ENCODE measurements around the gene SEC24B.

Gene SEC24B

GRCh38 chr4:109571494-109571893 lies 137.9 kb downstream of the SEC24B start:
- TF ChIP-seq EGR1 (IDR thresholded peaks at IDR 0.05) (no peak), TCF12 (IDR thresholded peaks at IDR 0.05; ENCODE audit: low read depth) (no peak), TEAD4 (IDR thresholded peaks at IDR 0.05) (no peak), CREB1 (IDR thresholded peaks at IDR 0.05; ENCODE audit: low read depth) (no peak), NFIC (IDR thresholded peaks at IDR 0.05) (no peak), ZBTB7A (IDR thresholded peaks at IDR 0.05; ENCODE audit: low read depth) (no peak), CEBPB (IDR thresholded peaks at IDR 0.05) (no peak), MAX (IDR thresholded peaks at IDR 0.05) (no peak), EP300 (IDR thresholded peaks at IDR 0.05; ENCODE audit: borderline replicate concordance) (no peak), YY1 (IDR thresholded peaks at IDR 0.05; ENCODE audit: low read depth) (no peak), TAF1 (IDR thresholded peaks at IDR 0.05; ENCODE audit: low read depth) (no peak), USF1 (IDR thresholded peaks at IDR 0.05) (no peak), RAD21 (IDR thresholded peaks at IDR 0.05; ENCODE audit: low read depth) (no peak), FOXM1 (IDR thresholded peaks at IDR 0.05; ENCODE audit: borderline replicate concordance, low read depth) (no peak)
- TF ChIP-seq, protein P1, sequence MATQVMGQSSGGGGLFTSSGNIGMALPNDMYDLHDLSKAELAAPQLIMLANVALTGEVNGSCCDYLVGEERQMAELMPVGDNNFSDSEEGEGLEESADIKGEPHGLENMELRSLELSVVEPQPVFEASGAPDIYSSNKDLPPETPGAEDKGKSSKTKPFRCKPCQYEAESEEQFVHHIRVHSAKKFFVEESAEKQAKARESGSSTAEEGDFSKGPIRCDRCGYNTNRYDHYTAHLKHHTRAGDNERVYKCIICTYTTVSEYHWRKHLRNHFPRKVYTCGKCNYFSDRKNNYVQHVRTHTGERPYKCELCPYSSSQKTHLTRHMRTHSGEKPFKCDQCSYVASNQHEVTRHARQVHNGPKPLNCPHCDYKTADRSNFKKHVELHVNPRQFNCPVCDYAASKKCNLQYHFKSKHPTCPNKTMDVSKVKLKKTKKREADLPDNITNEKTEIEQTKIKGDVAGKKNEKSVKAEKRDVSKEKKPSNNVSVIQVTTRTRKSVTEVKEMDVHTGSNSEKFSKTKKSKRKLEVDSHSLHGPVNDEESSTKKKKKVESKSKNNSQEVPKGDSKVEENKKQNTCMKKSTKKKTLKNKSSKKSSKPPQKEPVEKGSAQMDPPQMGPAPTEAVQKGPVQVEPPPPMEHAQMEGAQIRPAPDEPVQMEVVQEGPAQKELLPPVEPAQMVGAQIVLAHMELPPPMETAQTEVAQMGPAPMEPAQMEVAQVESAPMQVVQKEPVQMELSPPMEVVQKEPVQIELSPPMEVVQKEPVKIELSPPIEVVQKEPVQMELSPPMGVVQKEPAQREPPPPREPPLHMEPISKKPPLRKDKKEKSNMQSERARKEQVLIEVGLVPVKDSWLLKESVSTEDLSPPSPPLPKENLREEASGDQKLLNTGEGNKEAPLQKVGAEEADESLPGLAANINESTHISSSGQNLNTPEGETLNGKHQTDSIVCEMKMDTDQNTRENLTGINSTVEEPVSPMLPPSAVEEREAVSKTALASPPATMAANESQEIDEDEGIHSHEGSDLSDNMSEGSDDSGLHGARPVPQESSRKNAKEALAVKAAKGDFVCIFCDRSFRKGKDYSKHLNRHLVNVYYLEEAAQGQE (IDR thresholded peaks at IDR 0.05; ENCODE audit: low read depth), result no peak

DNA sequence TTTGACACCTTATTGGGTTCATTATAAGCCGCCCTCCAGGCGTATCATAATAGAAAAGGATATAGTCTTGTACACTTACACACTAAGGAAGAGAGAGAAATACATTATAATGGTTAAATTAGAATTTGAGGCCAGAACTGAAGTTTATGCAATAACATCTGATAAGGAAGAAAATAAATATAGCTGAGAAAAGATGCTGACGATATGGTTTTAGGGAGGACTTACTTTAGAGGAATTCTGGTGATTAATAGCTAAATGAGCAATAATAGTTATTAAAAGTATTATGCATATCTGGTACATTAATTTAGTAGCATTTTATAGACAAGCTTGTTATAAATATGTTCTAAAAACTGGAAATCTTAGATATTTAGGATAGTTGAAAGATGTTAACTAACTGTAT lies 138.5 kb downstream of the SEC24B start:
- no peak for TF ChIP-seq TEAD4 (IDR thresholded peaks at IDR 0.05)
- TF ChIP-seq NFIC (IDR thresholded peaks at IDR 0.05), result no peak
- TF ChIP-seq RAD21 (IDR thresholded peaks at IDR 0.05; ENCODE audit: low read depth), result no peak
- TF ChIP-seq CEBPB (IDR thresholded peaks at IDR 0.05), result no peak
- TF ChIP-seq TCF12 (IDR thresholded peaks at IDR 0.05; ENCODE audit: low read depth), result no peak
- TF ChIP-seq YY1 (IDR thresholded peaks at IDR 0.05; ENCODE audit: low read depth), result no peak

DNA sequence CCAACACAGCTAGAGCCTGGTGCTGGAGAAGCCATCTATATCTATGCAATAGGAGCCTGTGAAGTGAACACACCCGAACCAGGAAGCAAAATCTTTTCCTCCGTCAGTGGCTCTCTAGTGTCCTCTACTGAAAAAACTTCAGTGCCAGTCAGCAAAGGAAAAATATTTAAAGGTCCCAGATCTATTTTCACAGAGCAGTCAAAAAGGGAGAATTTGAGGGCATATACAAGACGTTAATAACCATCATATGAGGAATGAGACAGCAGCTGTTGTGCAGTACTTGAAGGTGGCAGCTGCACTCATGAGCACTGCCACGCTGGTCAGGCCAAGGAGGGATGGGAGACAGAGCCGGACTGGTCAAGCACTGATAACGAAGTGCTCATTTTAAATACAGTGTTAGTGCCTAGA lies 140.8 kb downstream of the SEC24B start:
- peak; percentile 48 for TF ChIP-seq RAD21 (IDR thresholded peaks at IDR 0.05; ENCODE audit: low read depth)
- TF ChIP-seq USF1 (IDR thresholded peaks at IDR 0.05), result no peak

DNA sequence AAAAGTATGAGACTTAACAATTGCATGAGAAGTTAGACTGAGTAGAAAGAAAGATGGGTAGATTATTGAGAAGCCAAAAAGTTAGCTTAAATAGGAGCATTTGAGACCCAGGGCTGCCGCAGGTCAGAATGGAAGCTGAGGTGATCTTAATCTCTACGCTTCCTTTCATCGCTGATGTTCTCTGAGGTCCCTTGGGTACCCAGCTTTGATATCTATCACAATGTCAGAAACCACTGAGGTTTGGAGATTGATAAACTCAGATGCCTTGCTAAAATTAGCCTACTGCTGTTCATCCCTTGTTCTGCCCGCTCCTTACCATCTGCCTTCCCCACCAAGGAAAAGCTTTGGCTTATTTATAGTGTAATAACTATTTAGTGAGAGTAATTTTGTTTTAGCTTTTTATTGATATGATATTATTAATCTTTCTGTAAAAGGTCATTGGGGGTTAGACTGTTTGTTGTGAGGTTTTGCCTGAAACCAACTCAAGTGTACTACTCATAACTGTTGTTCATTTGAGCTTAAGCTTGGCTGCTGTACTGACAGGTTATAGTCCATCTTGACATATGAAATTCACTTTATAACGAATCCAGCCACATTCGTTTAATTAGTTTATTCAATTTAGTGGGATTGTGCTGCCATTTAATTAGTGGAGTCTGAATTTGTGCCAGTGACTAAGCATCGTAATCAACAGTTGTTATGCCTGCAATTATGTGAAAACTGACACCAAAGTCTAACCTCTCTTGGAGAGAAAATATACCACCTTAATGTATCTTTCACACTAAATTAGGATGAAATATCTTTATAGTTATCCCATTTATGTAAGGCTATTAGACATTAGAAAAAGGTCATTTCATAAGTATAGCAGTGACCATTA lies 141.6 kb downstream of the SEC24B start:
- TF ChIP-seq YY1 (IDR thresholded peaks at IDR 0.05; ENCODE audit: low read depth) (no peak), TEAD4 (IDR thresholded peaks at IDR 0.05) (no peak), USF1 (IDR thresholded peaks at IDR 0.05) (no peak), ZBTB7A (IDR thresholded peaks at IDR 0.05; ENCODE audit: low read depth) (no peak), RAD21 (IDR thresholded peaks at IDR 0.05; ENCODE audit: low read depth) (no peak), TAF1 (IDR thresholded peaks at IDR 0.05; ENCODE audit: low read depth) (no peak), EP300 (IDR thresholded peaks at IDR 0.05; ENCODE audit: borderline replicate concordance) (no peak), TCF12 (IDR thresholded peaks at IDR 0.05; ENCODE audit: low read depth) (no peak), CREB1 (IDR thresholded peaks at IDR 0.05; ENCODE audit: low read depth) (no peak), FOXM1 (IDR thresholded peaks at IDR 0.05; ENCODE audit: borderline replicate concordance, low read depth) (no peak), NFIC (IDR thresholded peaks at IDR 0.05) (no peak), CEBPB (IDR thresholded peaks at IDR 0.05) (no peak), MAX (IDR thresholded peaks at IDR 0.05) (no peak), EGR1 (IDR thresholded peaks at IDR 0.05) (no peak)
- TF ChIP-seq, protein P1 (IDR thresholded peaks at IDR 0.05; ENCODE audit: low read depth), result no peak

GRCh38 chr4:109576462-109576861 lies 142.8 kb downstream of the SEC24B start:
- no peak for TF ChIP-seq TCF12 (IDR thresholded peaks at IDR 0.05; ENCODE audit: low read depth)
- TF ChIP-seq YY1 (IDR thresholded peaks at IDR 0.05; ENCODE audit: low read depth), result no peak
- TF ChIP-seq TEAD4 (IDR thresholded peaks at IDR 0.05), result no peak
- TF ChIP-seq ZBTB7A (IDR thresholded peaks at IDR 0.05; ENCODE audit: low read depth), result no peak
- TF ChIP-seq EP300 (IDR thresholded peaks at IDR 0.05; ENCODE audit: borderline replicate concordance), result no peak
- no peak for TF ChIP-seq FOXM1 (IDR thresholded peaks at IDR 0.05; ENCODE audit: borderline replicate concordance, low read depth)
- TF ChIP-seq RAD21 (IDR thresholded peaks at IDR 0.05; ENCODE audit: low read depth), result no peak
- TF ChIP-seq CREB1 (IDR thresholded peaks at IDR 0.05; ENCODE audit: low read depth), result no peak
- TF ChIP-seq, protein P1 (IDR thresholded peaks at IDR 0.05; ENCODE audit: low read depth), result no peak
- TF ChIP-seq CEBPB (IDR thresholded peaks at IDR 0.05), result no peak
- no peak for TF ChIP-seq MAX (IDR thresholded peaks at IDR 0.05)
- no peak for TF ChIP-seq TAF1 (IDR thresholded peaks at IDR 0.05; ENCODE audit: low read depth)
- no peak for TF ChIP-seq EGR1 (IDR thresholded peaks at IDR 0.05)
- TF ChIP-seq NFIC (IDR thresholded peaks at IDR 0.05), result no peak
- no peak for TF ChIP-seq USF1 (IDR thresholded peaks at IDR 0.05)

Measured in Ishikawa (cell line).